RPMI7951 (cell line): ENCODE measurements around the gene LRRK2. TPM values are rescaled to one million over a fixed set of nuclear protein-coding genes. Genes with fewer than 3 reads are reported as not detected.
"Not testable (repeated sequence)": the region's sequence is repeated elsewhere in the genome, so short reads cannot be mapped to it uniquely, and the experiment has no call there.

Source experiments
- DNase-seq: peaks from one replicate; pipeline ENCODE4 v3.0.0-alpha.2; 2012; ENCODE audit warnings: low read depth
- total RNA-seq: library from RNA; depleted of rRNA; stranded (reverse); fragments of >200 nt; shearing (Covaris generic); gene quantifications from 2 replicates; pipeline ENCODE4 v1.2.3, GENCODE V29; 2014

Gene LRRK2
- total RNA-seq, 1 experiment from 2014 or later, result 2.3 TPM

DNA sequence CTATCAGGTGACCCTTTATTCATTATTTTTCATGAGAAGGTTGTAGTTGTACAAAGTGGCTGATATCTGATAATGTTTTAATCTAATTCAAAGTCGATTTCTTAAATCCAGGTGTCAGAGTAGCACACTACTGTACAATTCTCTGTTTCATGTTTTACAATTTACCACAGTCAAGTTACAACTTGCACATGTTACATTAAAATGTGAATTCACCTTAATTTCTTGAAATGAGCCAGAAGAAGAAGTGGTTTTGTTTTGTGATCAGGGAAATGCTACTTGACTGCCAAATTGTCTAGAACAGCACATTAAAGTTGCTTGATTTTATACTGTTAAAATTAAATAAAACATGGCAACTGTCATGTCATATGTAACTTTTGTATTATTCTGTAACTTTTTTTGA lies 23.2 kb downstream of the LRRK2 start:
- no peak for DNase-seq

GRCh38 chr12:40248585-40249297 lies 23.9 kb downstream of the LRRK2 start:
- DNase-seq, result peak; percentile 29

DNA sequence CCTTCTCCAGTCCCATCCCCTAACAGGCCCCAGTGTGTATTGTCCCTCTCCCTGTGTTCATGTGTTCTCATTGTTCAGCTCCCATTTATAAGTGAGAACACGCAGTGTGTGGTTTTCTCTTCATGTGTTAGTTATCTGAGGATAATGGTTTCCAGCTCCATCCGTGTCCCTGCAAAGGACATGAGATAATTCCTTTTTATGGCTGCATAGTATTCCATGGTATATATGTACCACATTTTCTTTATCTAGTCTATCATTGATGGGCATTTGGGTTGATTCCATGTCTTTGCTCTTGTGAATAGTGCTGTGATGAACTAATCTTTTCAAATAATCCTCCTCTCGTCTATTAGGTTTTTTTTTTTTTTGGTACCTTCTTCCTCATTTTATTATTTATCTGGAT lies 25.9 kb downstream of the LRRK2 start:
- DNase-seq, result not testable (repeated sequence)

DNA sequence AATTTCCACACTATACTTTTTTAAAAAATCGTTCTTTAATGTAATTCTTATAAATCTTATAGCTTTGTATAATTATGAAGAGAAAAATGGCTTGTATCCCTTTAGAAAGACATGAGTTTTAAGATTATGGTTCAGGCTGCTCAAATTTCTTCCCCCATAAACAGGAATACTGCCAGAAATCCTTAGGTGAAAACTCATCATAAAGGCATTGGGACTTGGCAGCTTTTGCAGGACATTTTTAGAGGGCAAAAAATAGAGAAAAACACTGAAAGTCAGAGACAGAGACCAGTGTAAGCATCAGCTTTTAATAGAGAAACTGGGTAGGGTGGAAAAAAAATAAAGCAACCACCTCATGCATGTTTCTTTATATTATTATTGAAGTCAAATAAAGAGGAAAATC lies 29.1 kb downstream of the LRRK2 start:
- DNase-seq, result no peak

GRCh38 chr12:40254455-40255085 lies 29.8 kb downstream of the LRRK2 start:
- DNase-seq, result no peak

DNA sequence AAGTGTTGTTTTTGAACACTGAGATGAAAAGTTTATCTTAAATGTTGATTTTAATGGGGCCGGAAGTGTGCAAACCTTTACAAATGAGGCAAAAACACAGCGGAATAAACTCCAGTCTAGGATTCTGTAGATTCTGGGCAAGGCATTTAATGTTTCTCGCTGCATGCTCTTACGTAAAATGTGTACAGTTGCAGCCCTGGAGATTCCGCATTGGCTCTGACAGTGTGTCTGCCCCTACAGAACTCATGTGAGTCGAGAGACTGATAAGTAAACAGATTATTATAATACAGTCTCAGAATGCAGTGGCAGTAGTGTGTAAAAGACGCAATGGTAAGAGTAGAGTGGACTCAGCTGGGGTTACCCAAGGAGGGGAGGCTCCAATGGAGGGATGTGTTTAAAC lies 33.6 kb downstream of the LRRK2 start:
- DNase-seq, result no peak

DNA sequence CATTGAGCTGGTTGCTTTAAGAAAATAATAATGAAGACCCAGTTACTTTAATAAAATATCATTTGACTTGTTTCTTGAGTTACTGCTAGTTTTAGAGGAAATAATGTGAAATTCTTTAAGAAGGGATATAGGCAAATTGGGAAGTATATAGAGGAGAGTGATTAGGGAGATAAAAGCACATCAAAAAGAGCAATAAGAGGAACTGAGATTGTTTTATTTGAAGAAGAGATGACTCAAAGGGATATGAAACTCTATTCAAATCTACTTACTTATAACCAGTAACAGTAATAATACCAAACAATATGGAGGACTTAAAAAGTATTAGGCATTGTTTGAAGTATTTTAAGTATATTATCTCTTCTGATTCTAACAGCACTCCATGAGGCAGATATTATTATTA lies 37.1 kb downstream of the LRRK2 start:
- DNase-seq, result no peak

DNA sequence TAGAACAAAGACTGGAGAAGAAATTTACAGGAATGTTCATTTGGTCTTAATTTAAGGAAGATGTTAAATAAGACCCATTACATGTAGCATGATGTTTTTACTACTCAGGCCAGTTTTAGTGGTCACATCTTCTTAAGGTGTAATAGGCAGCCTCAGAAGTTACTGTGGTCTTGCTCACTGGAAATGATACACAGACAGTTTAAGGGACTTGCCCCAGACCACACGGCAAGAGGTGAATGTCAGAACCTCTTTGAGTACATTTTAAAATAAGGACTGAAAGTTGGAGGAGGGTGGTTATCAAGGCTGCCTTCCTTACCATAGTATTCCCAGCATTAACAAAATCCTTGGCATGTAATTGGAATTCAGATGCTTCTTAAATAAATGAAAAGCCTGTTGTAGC lies 37.9 kb downstream of the LRRK2 start:
- no peak for DNase-seq

- DNase-seq, result no peak
Observed at GRCh38 chr12:40263616-40264409, 39.0 kb downstream of the LRRK2 start.

- DNase-seq, result no peak
Observed at GRCh38 chr12:40271981-40272664, 47.3 kb downstream of the LRRK2 start.

DNA sequence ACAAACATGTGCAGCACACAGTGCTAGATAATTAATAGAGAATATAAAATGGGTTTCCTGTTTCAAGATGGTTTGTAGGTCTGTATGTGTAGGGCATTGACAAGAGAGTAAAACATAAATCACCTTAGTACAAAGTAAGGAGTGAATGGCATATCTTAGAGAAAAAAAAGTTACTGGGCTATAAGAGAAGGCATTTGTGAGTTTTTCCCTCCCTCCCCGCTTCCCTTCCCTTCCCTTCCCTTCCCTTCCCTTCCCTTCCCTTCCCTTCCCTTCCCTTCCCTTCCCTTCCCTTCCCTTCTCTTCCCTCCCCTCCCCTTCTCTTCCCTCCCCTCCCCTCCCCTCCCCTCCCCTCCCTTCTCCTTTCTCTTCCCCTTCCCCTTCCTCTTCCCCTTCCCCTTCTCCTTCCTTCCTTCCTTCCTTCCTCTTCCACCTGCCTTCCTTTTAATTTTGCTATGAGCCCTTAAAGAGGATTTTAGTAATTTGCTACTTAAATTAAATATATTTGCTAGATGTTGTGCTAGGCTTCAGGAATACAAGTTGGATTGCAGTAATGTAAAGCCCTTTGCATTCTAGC lies 57.1 kb downstream of the LRRK2 start:
- no peak for DNase-seq

GRCh38 chr12:40286583-40286982 lies 61.8 kb downstream of the LRRK2 start:
- no peak for DNase-seq

GRCh38 chr12:40287369-40287975 lies 62.7 kb downstream of the LRRK2 start:
- DNase-seq, result no peak

DNA sequence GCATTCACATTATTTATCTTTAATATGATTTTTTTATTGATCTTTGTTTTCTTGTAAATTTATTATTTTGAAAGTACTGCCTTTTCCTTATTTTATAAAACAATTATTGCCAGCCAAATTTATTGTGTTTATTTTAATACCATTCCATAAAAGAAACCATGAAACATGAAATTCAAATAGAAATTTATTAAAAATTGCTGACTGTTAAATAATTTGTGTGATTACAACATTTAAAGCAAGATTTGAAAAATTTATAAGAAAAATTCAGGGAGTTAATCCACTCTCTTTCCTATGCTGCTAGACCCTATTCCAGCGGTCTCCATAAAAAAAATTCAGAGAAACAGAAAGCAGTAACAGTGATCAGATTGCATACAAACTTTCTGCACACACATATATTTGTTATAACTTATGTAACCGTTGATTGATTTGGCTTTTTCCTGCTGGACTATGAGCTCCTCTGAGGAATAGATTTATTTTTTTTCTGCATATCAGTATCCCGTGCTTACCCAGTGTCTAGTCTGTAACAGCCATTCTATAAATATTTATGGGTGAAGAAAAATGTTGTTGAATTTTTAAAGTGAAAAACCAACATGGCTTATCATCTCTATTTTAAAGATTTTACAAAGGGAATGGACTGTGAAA lies 68.1 kb downstream of the LRRK2 start:
- no peak for DNase-seq

DNA sequence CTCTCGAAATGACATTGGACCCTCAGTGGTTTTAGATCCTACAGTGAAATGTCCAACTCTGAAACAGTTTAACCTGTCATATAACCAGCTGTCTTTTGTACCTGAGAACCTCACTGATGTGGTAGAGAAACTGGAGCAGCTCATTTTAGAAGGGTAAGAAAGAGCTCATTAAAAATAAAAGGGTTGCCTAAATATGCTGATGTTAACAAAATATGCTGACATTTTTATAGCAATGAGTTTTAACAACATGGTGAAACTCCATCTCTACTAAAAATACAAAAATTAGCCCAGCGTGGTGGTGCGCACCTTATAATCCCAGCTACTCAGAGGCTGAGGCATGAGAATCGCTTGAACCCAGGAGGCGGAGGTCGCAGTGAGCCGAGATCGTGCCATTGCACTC lies 73.5 kb downstream of the LRRK2 start:
- no peak for DNase-seq

GRCh38 chr12:40300490-40300889 lies 75.7 kb downstream of the LRRK2 start:
- no peak for DNase-seq

GRCh38 chr12:40309001-40309400 lies 84.2 kb downstream of the LRRK2 start:
- DNase-seq, result no peak

GRCh38 chr12:40310211-40310610 lies 85.4 kb downstream of the LRRK2 start:
- peak; percentile 42 for DNase-seq

DNA sequence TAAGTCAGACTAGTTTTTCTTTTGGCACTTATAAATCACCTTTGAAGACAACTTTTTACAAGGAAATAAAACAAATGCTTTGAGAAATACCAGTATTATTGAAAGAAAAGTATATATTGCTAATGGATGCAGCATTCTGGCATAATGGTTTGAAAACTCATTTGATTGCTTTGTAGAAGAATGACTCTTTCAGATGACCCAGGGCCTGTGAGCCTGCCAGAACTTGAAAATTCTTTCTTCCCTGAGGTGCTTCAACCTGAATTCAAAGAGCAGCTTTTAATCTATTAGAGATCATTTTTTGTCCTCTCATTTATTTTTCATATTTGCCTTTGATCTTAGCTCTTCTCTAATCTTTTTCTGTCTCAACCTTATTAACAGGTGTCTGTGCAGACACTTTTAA lies 87.4 kb downstream of the LRRK2 start:
- no peak for DNase-seq

GRCh38 chr12:40312982-40313576 lies 88.3 kb downstream of the LRRK2 start:
- DNase-seq, result peak; percentile 6

GRCh38 chr12:40313928-40314327 lies 89.1 kb downstream of the LRRK2 start:
- DNase-seq, result no peak
